ENCODE results near the gene SLC25A44. TPM values are rescaled to one million over a fixed set of nuclear protein-coding genes. Genes with fewer than 3 reads are reported as not detected.

SLC25A44 gene
- total RNA-seq, 1 experiment from 2014 or later: 33.0 TPM

DNA sequence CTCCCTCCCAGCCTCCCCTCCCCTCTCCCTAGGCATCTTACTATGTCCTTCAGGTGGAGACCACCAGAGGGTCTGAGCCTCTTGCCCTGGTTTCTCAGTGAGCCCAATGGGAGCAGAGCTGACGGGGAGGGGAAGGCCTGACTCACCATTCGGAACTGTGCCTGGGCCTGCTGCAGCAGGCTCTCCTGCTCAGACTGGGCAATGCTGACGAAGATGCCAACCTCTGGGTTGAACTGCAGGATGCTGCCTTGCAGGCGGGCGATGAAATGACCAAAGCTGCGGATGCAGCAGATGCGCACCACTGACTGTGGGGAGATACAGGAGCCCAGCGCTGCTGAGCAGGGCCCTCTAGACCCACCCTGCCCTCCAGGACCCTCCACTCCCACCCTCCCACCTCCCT is 65.0 kb downstream of the SLC25A44 start:
- in situ Hi-C loops (cut with HindIII; ENCODE audit: low pct_unique_long_range_greater_than_20kb, low sequenced_read_pairs): no loop called here
- H3K4me3 ChIP-seq (ENCODE audit: low read depth in 2 of 2, low read length in 2 of 2): no peak overlapping the region
- ATAC-seq: no peak
- no peaks in the 10 kb centered on the region for H3K9me3 ChIP-seq (ENCODE audit: control insufficient read depth, insufficient read depth, low read depth, low read length)
- no peak for DNase-seq (ENCODE audit: low read depth, low spot score)
- intact Hi-C loops (cut with micrococcal nuclease; ENCODE audit: unreplicated experiment): no loop called here
- peaks cover 10% of the 10 kb centered on the region for H3K4me1 ChIP-seq (ENCODE audit: control insufficient read depth, insufficient read depth, low read length)
- H3K27ac ChIP-seq (ENCODE audit: low read length): no peak overlapping the region
- ChIA-PET CTCF (interaction anchor here (1.0 kb wide), 1 partner anchor 11 kb away, joined by 15 read pairs; the partner anchor contains the start of gene PAQR6), POLR2A (no interaction called here)
- no peaks in the 10 kb centered on the region for H3K27me3 ChIP-seq (ENCODE audit: control insufficient read depth, insufficient read depth, low read length)
- TF ChIP-seq TCF7L2 (IDR thresholded peaks at IDR 0.05; ENCODE audit: low read depth, low read length) (no peak), SIN3A (IDR thresholded peaks at IDR 0.05; ENCODE audit: borderline replicate concordance, insufficient read depth, low read depth, low read length) (no peak), POLR2AphosphoS5 (IDR thresholded peaks at IDR 0.05; ENCODE audit: low read depth, low read length) (no peak)
- TF ChIP-seq, protein P1, sequence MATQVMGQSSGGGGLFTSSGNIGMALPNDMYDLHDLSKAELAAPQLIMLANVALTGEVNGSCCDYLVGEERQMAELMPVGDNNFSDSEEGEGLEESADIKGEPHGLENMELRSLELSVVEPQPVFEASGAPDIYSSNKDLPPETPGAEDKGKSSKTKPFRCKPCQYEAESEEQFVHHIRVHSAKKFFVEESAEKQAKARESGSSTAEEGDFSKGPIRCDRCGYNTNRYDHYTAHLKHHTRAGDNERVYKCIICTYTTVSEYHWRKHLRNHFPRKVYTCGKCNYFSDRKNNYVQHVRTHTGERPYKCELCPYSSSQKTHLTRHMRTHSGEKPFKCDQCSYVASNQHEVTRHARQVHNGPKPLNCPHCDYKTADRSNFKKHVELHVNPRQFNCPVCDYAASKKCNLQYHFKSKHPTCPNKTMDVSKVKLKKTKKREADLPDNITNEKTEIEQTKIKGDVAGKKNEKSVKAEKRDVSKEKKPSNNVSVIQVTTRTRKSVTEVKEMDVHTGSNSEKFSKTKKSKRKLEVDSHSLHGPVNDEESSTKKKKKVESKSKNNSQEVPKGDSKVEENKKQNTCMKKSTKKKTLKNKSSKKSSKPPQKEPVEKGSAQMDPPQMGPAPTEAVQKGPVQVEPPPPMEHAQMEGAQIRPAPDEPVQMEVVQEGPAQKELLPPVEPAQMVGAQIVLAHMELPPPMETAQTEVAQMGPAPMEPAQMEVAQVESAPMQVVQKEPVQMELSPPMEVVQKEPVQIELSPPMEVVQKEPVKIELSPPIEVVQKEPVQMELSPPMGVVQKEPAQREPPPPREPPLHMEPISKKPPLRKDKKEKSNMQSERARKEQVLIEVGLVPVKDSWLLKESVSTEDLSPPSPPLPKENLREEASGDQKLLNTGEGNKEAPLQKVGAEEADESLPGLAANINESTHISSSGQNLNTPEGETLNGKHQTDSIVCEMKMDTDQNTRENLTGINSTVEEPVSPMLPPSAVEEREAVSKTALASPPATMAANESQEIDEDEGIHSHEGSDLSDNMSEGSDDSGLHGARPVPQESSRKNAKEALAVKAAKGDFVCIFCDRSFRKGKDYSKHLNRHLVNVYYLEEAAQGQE (IDR thresholded peaks at IDR 0.05; ENCODE audit: insufficient read depth in 1 of 2, low read depth in 2 of 2, low read length in 1 of 2): no peak
- TF ChIP-seq, protein P2, sequence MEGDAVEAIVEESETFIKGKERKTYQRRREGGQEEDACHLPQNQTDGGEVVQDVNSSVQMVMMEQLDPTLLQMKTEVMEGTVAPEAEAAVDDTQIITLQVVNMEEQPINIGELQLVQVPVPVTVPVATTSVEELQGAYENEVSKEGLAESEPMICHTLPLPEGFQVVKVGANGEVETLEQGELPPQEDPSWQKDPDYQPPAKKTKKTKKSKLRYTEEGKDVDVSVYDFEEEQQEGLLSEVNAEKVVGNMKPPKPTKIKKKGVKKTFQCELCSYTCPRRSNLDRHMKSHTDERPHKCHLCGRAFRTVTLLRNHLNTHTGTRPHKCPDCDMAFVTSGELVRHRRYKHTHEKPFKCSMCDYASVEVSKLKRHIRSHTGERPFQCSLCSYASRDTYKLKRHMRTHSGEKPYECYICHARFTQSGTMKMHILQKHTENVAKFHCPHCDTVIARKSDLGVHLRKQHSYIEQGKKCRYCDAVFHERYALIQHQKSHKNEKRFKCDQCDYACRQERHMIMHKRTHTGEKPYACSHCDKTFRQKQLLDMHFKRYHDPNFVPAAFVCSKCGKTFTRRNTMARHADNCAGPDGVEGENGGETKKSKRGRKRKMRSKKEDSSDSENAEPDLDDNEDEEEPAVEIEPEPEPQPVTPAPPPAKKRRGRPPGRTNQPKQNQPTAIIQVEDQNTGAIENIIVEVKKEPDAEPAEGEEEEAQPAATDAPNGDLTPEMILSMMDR (IDR thresholded peaks at IDR 0.05): no peak
- no TSS peak for BruUV-seq (replicated peaks)
- peaks cover 17% of the 10 kb centered on the region for H3K36me3 ChIP-seq (ENCODE audit: control insufficient read depth, insufficient read depth, low read length)

GRCh38 chr1:156259805-156260204 is 65.9 kb downstream of the SLC25A44 start:
- POLR2A ChIA-PET: interaction anchor here (0.6 kb wide), 1 partner anchor 118 kb away, joined by 5 read pairs; no protein-coding TSS in a partner anchor
- no TSS peak for BruUV-seq (replicated peaks)
- TF ChIP-seq TCF7L2 (IDR thresholded peaks at IDR 0.05; ENCODE audit: low read depth, low read length) (no peak), SIN3A (IDR thresholded peaks at IDR 0.05; ENCODE audit: borderline replicate concordance, insufficient read depth, low read depth, low read length) (no peak)
- TF ChIP-seq, protein P1 (IDR thresholded peaks at IDR 0.05; ENCODE audit: insufficient read depth in 1 of 2, low read depth in 2 of 2, low read length in 1 of 2): no peak
- TF ChIP-seq, protein P2 (IDR thresholded peaks at IDR 0.05): no peak
- intact Hi-C loops (cut with micrococcal nuclease; ENCODE audit: unreplicated experiment): no loop called here
- in situ Hi-C loops (cut with HindIII; ENCODE audit: low pct_unique_long_range_greater_than_20kb, low sequenced_read_pairs): no loop called here
- no peaks in the 10 kb centered on the region for H3K27me3 ChIP-seq (ENCODE audit: control insufficient read depth, insufficient read depth, low read length)
- H3K9me3 ChIP-seq (ENCODE audit: control insufficient read depth, insufficient read depth, low read depth, low read length): no peaks in the 10 kb centered on the region
- peaks cover 10% of the 10 kb centered on the region for H3K4me1 ChIP-seq (ENCODE audit: control insufficient read depth, insufficient read depth, low read length)
- peaks cover 17% of the 10 kb centered on the region for H3K36me3 ChIP-seq (ENCODE audit: control insufficient read depth, insufficient read depth, low read length)
- no peak for ATAC-seq
- no peak overlapping the region for H3K4me3 ChIP-seq (ENCODE audit: low read depth in 2 of 2, low read length in 2 of 2)
- CTCF ChIA-PET: interaction anchor here (1.0 kb wide), 1 partner anchor 12 kb away, joined by 15 read pairs; the partner anchor contains the start of gene PAQR6
- no peak for DNase-seq (ENCODE audit: low read depth, low spot score)
- H3K27ac ChIP-seq (ENCODE audit: low read length): no peak overlapping the region
